Measurements from ENCODE around the gene TMEM132D.

DNA sequence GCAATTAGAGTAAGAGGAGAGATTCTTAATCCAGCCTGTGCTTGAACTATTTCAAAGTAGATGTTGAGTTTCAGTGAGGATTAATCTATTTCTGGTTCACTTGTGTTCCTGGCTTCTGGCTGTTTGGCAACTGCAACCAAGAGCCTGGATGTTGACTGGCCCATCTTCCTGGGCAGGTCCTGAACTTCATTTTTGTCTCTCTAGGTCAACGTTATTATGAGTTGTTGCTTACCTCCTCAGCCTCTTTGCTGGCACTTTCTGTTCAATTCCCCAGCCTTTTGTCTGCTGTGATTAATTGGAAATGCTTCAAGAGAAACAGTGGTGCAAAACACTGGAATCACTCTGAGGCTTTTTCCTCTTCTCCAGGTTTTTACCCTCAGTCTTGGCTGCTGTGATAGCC is 56.8 kb downstream of the TMEM132D start:
- TF ChIP-seq, protein P1, sequence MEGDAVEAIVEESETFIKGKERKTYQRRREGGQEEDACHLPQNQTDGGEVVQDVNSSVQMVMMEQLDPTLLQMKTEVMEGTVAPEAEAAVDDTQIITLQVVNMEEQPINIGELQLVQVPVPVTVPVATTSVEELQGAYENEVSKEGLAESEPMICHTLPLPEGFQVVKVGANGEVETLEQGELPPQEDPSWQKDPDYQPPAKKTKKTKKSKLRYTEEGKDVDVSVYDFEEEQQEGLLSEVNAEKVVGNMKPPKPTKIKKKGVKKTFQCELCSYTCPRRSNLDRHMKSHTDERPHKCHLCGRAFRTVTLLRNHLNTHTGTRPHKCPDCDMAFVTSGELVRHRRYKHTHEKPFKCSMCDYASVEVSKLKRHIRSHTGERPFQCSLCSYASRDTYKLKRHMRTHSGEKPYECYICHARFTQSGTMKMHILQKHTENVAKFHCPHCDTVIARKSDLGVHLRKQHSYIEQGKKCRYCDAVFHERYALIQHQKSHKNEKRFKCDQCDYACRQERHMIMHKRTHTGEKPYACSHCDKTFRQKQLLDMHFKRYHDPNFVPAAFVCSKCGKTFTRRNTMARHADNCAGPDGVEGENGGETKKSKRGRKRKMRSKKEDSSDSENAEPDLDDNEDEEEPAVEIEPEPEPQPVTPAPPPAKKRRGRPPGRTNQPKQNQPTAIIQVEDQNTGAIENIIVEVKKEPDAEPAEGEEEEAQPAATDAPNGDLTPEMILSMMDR (IDR thresholded peaks at IDR 0.05; ENCODE audit: insufficient read depth, low read length, poor library complexity, severe bottlenecking): no peak
- TF ChIP-seq EZH2phosphoT487 (conservative IDR thresholded peaks at IDR 0.05; ENCODE audit: low read length): no peak

All from SU-DHL-6 (cell line).